Activated CD8-positive, alpha-beta memory T cell treated with anti-CD3 and anti-CD28 coated beads, Interleukin-2, amount 50 U/mL, for 4 hours (primary cell): Measurements from ENCODE around the gene EEPD1.

Source experiments
- DNase-seq: peaks from one replicate; pipeline ENCODE4 v3.0.0-alpha.2; 2020

The EEPD1 gene

GRCh38 chr7:36348771-36349170 is 195.7 kb downstream of the EEPD1 start:
- no peak for DNase-seq

DNA sequence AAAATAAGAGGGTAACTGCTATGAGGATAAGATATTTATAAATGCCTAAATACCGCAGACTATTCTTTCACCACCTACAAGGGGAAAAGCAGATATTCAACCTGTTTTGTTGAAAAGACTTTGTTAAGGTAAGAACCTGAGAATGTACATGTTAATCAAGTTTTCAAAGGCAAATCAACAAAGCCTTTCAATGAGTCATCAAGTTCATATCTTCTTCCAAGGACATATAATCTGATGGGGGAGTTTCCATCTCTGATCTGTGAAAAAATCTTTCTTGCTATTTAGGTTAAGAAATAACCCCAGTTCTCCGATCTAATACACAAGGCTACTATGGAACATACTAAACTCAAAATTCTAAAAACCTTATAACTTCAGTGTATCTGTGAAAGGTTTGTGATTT is 196.6 kb downstream of the EEPD1 start:
- DNase-seq, result no peak
